H9 (cell line): ENCODE results near the gene ATXN7L3. TPM values are rescaled to one million over a fixed set of nuclear protein-coding genes. Genes with fewer than 3 reads are reported as not detected.

Experiments used
- DNase-seq: peaks from one replicate; pipeline ENCODE4 v3.0.0-alpha.2; 2017
- H2AFZ ChIP-seq: one replicate; pipeline ENCODE4 v1.6.1; 2013; ENCODE audit warnings: mild to moderate bottlenecking, low read length, control low read depth, moderate library complexity
- H2AK5ac ChIP-seq: 2 replicates; pipeline ENCODE4 v1.6.1; 2013; ENCODE audit warnings: low read length, control low read depth, mixed read lengths; ENCODE audit not compliant: insufficient read length
- H2BK120ac ChIP-seq: one replicate; pipeline ENCODE4 v1.6.1; 2013; ENCODE audit warnings: low read depth, mild to moderate bottlenecking, low read length, control low read depth, inconsistent platforms; ENCODE audit not compliant: poor library complexity, severe bottlenecking
- H2BK12ac ChIP-seq: 2 replicates; pipeline ENCODE4 v1.6.1; 2013; ENCODE audit warnings: low read length, control low read depth, mixed read lengths, low read depth; ENCODE audit not compliant: insufficient read length
- H2BK15ac ChIP-seq: 2 replicates; pipeline ENCODE4 v1.6.1; 2013; ENCODE audit warnings: low read depth, low read length, control low read depth
- H2BK20ac ChIP-seq: one replicate; pipeline ENCODE4 v1.6.1; 2013; ENCODE audit warnings: low read depth, mild to moderate bottlenecking, low read length, control low read depth, inconsistent platforms; ENCODE audit not compliant: poor library complexity, severe bottlenecking
- H2BK5ac ChIP-seq: 2 replicates; pipeline ENCODE4 v1.6.1; 2013; ENCODE audit warnings: low read length, control low read depth, mixed read lengths; ENCODE audit not compliant: insufficient read length
- H3K14ac ChIP-seq: 2 replicates; pipeline ENCODE4 v1.6.1; 2013; ENCODE audit warnings: low read length, control low read depth; ENCODE audit not compliant: insufficient read depth
- H3K18ac ChIP-seq: 2 replicates; pipeline ENCODE4 v1.6.1; 2013; ENCODE audit warnings: low read depth, mild to moderate bottlenecking, mixed read lengths, low read length, control low read depth; ENCODE audit not compliant: insufficient read length
- H3K23ac ChIP-seq: 2 replicates; pipeline ENCODE4 v1.6.1; 2013; ENCODE audit warnings: low read length, control low read depth, mixed read lengths, low read depth; ENCODE audit not compliant: insufficient read length
- H3K23me2 ChIP-seq: 2 replicates; pipeline ENCODE4 v1.6.1; 2013; ENCODE audit warnings: low read depth, mild to moderate bottlenecking, mixed read lengths, low read length, control low read depth; ENCODE audit not compliant: insufficient read length, poor library complexity, severe bottlenecking
- H3K27ac ChIP-seq: 2 replicates; pipeline ENCODE4 v1.5.1; 2013; ENCODE audit warnings: low read length, control low read depth, mixed read lengths, low read depth; ENCODE audit not compliant: insufficient read length
- H3K27me3 ChIP-seq: 2 replicates; pipeline ENCODE4 v1.6.1; 2013; ENCODE audit warnings: low read length, control low read depth, inconsistent platforms; ENCODE audit not compliant: insufficient read depth
- H3K4ac ChIP-seq: 2 replicates; pipeline ENCODE4 v1.6.1; 2013; ENCODE audit warnings: low read depth, mild to moderate bottlenecking, control low read depth, inconsistent platforms, low read length, moderate library complexity
- H3K4me1 ChIP-seq: 2 replicates; pipeline ENCODE4 v1.6.1; 2013; ENCODE audit warnings: low read length, control low read depth, inconsistent platforms; ENCODE audit not compliant: insufficient read depth
- H3K4me2 ChIP-seq: 2 replicates; pipeline ENCODE4 v1.6.1; 2013; ENCODE audit warnings: low read length, control low read depth, mixed read lengths; ENCODE audit not compliant: insufficient read length, insufficient read depth
- H3K56ac ChIP-seq: 2 replicates; pipeline ENCODE4 v1.6.1; 2013; ENCODE audit warnings: low read depth, mild to moderate bottlenecking, mixed read lengths, low read length, control low read depth; ENCODE audit not compliant: insufficient read length
- H3K79me1 ChIP-seq: 2 replicates; pipeline ENCODE4 v1.6.1; 2013; ENCODE audit warnings: low read depth, mild to moderate bottlenecking, moderate library complexity, low read length, control low read depth, inconsistent platforms; ENCODE audit not compliant: insufficient read depth, poor library complexity, severe bottlenecking
- H3K79me2 ChIP-seq: 2 replicates; pipeline ENCODE4 v1.6.1; 2013; ENCODE audit warnings: low read length, control low read depth, inconsistent platforms; ENCODE audit not compliant: insufficient read depth
- H3K9ac ChIP-seq: 2 replicates; pipeline ENCODE4 v1.6.1; 2013; ENCODE audit warnings: low read length, control low read depth, mixed read lengths; ENCODE audit not compliant: insufficient read length; ENCODE audit errors: extremely low read depth
- H3K9me3 ChIP-seq: one replicate; pipeline ENCODE4 v1.6.1; 2013; ENCODE audit warnings: low read depth, low read length, inconsistent platforms; ENCODE audit not compliant: control insufficient read depth
- H3T11ph ChIP-seq: one replicate; pipeline ENCODE4 v1.6.1; 2013; ENCODE audit warnings: mild to moderate bottlenecking, low read length, control low read depth, inconsistent platforms
- H4K20me1 ChIP-seq: one replicate; pipeline ENCODE4 v1.6.1; 2013; ENCODE audit not compliant: control insufficient read depth, insufficient read length, insufficient read depth
- H4K5ac ChIP-seq: 2 replicates; pipeline ENCODE4 v1.6.1; 2013; ENCODE audit warnings: low read depth, mild to moderate bottlenecking, mixed read lengths, low read length, control low read depth; ENCODE audit not compliant: insufficient read length
- H4K8ac ChIP-seq: replicated peaks from 2 replicates; pipeline ENCODE4 v1.6.1; 2013; ENCODE audit warnings: low read length, control low read depth, mixed read lengths, low read depth; ENCODE audit not compliant: insufficient read length
- H4K91ac ChIP-seq: 2 replicates; pipeline ENCODE4 v1.6.1; 2013; ENCODE audit warnings: low read depth, mild to moderate bottlenecking, moderate library complexity, mixed read lengths, low read length, control low read depth; ENCODE audit not compliant: insufficient read length
- H3K27ac Mint-ChIP-seq, 3 experiments: 2 replicates in 2 of 3; 3 replicates in 1 of 3; pipeline ENCODE4 v1.8.0; 2020 to 2021; ENCODE audit warnings: mixed read lengths in 3 of 3, mild to moderate bottlenecking in 1 of 3, moderate library complexity in 1 of 3
- H3K27me3 Mint-ChIP-seq: 2 replicates; pipeline ENCODE4 v1.8.0; 2021; ENCODE audit warnings: low read depth, mild to moderate bottlenecking, moderate library complexity, mixed read lengths
- H3K36me3 Mint-ChIP-seq, 3 experiments: 2 replicates in 2 of 3; 3 replicates in 1 of 3; pipeline ENCODE4 v1.8.0; 2020 to 2021; ENCODE audit warnings: low read depth in 3 of 3, mixed read lengths in 3 of 3; ENCODE audit not compliant: insufficient read depth in 1 of 3
- H3K4me1 Mint-ChIP-seq, 2 experiments: 2 replicates each; pipeline ENCODE4 v1.8.0; 2020; ENCODE audit warnings: mixed read lengths in 2 of 2
- H3K4me3 Mint-ChIP-seq, 2 experiments: 2 replicates in 1 of 2; 3 replicates in 1 of 2; pipeline ENCODE4 v1.8.0; 2020 to 2021; ENCODE audit warnings: mild to moderate bottlenecking in 2 of 2, mixed read lengths in 2 of 2, moderate library complexity in 1 of 2
- H3K9me3 Mint-ChIP-seq, 2 experiments: 2 replicates in 1 of 2; 3 replicates in 1 of 2; pipeline ENCODE4 v1.8.0; 2020; ENCODE audit warnings: mild to moderate bottlenecking in 2 of 2, mixed read lengths in 2 of 2, moderate library complexity in 1 of 2
- WGBS: extraction: QIAGEN DNeasy Blood & Tissue Kit; methylation state at CpG from one replicate; pipeline ENCODE4 v1.1.7; 2013; ENCODE audit warnings: missing lambda C conversion rate, low lambda C conversion rate, mixed read lengths; ENCODE audit not compliant: insufficient read length; ENCODE audit errors: extremely low coverage; 5-methylcytosine and 5-hydroxymethylcytosine counted together
- total RNA-seq: library from RNA; stranded (reverse); gene quantifications from 2 replicates; pipeline ENCODE4 v1.2.1, GENCODE V29; 2021
- TF ChIP-seq, protein P1 (sequence below): fragments of 200-600 bp; sonication (generic); conservative IDR thresholded peaks from 3 replicates; pipeline ENCODE4 v1.8.0; 2021; ENCODE audit warnings: antibody characterized with exemption, mild to moderate bottlenecking

Gene ATXN7L3
- total RNA-seq, 1 experiment from 2014 or later, result 125 TPM

DNA sequence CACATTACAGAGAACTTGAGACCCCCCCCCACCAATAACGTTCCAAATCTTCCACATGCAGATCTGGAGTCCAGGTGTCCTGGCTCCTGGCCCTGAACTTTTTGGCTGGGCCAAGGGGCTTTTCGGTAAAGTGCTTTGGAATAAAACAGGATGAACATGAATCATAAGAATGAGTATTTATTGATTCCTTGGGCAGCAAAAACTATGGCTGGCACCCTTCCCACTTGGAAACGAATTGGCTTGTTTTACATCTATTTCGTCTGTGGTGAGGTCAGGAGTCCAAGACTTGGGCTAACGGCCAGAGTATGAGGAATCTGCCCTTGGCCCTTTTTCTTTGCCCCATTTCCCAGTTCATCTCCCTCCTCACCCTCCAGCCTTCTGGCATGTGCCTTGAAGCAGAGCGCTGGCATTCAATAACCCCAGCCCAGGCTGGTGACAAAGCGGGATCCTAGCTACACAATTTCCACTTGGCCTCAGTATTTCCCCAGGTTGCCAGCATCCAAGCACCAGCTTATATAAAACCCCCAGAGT lies 23.9 kb upstream of the ATXN7L3 start:
- Histone ChIP-seq H2BK20ac (no peak overlapping the region), H3K4me2 (no peak overlapping the region), H3K56ac (no peak overlapping the region), H2AFZ (no peak overlapping the region), H4K20me1 (no peaks in the 10 kb centered on the region), H3T11ph (no peak overlapping the region), H3K23ac (no peak overlapping the region), H4K91ac (no peak overlapping the region), H3K9me3 (no peaks in the 10 kb centered on the region), H3K79me2 (no peaks in the 10 kb centered on the region), H3K27me3 (no peaks in the 10 kb centered on the region), H2BK15ac (no peak overlapping the region), H3K23me2 (peaks cover 21% of the 10 kb centered on the region), H3K4ac (no peak overlapping the region), H3K18ac (no peak overlapping the region), H3K14ac (no peak overlapping the region), H4K5ac (no peak overlapping the region), H2BK5ac (no peak overlapping the region), H2BK12ac (no peak overlapping the region), H3K9ac (no peak overlapping the region), H3K79me1 (no peaks in the 10 kb centered on the region), H2BK120ac (no peak overlapping the region), H3K27ac (no peak overlapping the region), H3K4me1 (no peaks in the 10 kb centered on the region), H4K8ac (no peak overlapping the region), H2AK5ac (no peak overlapping the region)
- H3K4me1 Mint-ChIP-seq, result peaks cover 7 to 12% of the 10 kb centered on the region in 2 experiments
- H3K27me3 Mint-ChIP-seq, result no peaks in the 10 kb centered on the region; the same call in 1 of the 2 replicates
- TF ChIP-seq, protein P1, sequence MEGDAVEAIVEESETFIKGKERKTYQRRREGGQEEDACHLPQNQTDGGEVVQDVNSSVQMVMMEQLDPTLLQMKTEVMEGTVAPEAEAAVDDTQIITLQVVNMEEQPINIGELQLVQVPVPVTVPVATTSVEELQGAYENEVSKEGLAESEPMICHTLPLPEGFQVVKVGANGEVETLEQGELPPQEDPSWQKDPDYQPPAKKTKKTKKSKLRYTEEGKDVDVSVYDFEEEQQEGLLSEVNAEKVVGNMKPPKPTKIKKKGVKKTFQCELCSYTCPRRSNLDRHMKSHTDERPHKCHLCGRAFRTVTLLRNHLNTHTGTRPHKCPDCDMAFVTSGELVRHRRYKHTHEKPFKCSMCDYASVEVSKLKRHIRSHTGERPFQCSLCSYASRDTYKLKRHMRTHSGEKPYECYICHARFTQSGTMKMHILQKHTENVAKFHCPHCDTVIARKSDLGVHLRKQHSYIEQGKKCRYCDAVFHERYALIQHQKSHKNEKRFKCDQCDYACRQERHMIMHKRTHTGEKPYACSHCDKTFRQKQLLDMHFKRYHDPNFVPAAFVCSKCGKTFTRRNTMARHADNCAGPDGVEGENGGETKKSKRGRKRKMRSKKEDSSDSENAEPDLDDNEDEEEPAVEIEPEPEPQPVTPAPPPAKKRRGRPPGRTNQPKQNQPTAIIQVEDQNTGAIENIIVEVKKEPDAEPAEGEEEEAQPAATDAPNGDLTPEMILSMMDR, result no peak
- H3K9me3 Mint-ChIP-seq, result no peaks in the 10 kb centered on the region; a peak in 1 of 5 replicates
- H3K36me3 Mint-ChIP-seq, result no peaks in the 10 kb centered on the region
- no peak overlapping the region for H3K27ac Mint-ChIP-seq
- no CpG with 5 or more reads among the region's 7 CpGs for WGBS
- H3K4me3 Mint-ChIP-seq, result peak overlapping the region in 1 of 2 experiments; percentile 50; a peak in 1 of 5 replicates
- DNase-seq, result no peak
